HG02870 (cell line): Measurements from ENCODE around the gene CNTN4.

Experiments
- ATAC-seq: cut with Tn5 transposase; IDR thresholded peaks from one replicate; pipeline ENCODE4 v1.9.1; 2021; ENCODE audit warnings: mild to moderate bottlenecking, moderate library complexity; ENCODE audit not compliant: unreplicated experiment

The CNTN4 gene

DNA sequence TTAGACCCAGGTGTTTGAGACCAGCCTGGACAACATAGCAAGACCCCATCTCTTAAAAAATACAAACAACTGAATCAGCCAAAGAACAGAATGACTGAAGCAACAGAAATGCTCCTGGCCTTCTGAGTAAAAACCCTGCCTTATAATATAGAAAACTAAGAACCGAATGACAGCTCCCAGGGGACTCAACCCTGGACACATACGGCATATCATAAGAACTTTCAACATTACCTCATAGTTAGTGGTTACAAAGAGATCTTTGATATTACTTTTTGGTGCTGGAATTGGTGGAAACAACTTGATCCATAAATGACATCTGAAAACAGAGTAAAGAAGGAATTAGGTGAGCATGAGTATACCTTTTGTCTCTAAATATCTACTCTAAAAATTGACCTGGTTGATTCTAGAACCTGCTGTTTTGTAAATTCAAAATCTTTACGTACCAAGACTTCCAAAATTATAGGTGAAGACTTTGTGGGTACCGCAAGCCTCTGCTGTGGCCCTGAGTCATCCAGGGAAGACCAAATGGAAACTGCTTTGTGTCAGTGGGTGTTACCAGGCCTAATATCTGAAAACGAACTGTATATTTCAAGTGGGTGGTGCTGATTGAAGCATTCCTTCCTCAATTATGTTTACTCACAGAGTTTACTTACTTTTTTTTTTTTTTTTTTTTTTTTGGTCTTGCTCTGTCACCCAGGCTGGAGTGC lies 976.0 kb downstream of the CNTN4 start:
- ATAC-seq = peak; percentile 80

DNA sequence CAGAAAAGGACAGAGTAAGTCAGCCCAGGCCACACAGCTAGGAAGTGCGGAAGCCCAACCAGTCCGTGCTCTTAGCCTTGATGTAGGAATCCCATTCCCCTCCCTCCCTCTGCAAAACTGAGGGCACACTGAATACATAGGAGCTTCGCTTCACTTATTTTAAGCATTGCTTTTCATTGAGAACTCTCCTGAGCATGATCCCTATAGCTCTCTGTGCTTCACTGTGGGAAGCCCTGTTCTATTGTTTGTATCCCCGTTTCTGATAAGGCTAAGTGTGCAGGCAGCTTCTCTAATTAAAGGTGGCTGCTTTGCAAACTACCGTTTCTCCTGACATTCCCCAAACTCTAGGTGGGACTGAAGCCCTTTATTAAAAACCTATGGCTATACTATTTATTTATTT lies 981.6 kb downstream of the CNTN4 start:
- ATAC-seq = no peak

DNA sequence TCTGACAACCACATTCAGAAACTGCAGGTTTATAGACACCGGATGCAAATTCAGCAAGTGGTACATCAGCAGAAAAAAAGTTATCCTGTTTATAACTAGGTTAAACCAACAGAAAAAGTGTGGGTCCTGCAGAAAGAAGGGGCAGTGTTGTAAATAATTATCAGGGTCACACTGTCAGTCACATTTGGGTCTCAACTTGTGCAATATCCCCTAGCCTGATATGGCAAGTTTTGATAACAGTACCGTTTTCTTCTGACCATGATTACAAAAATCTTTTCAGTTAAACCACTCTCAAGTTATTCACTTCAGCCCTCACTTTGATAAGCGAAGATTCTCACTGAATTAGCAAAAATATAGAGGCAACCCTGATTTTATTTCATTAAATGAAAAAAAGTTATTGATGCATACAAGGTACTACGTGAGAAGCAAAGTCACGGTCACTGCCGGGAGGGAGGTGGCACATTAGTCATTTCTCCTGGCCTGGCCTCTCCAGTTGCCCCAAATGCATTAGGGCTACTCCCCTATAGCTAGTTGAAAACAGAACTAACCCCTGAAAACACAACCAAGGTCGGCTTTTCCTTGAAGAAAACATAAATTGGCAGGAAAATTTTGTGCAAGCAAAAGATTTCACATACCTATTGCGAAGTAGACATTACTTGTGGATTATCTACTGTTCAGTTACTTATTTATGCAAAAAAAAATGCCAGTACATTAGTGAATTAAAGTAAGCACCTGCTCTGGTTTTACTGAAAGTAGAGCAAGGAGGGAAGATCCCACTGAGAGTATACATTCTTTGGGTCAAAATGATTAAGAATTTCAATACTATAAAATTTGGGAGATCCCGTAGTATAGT lies 982.9 kb downstream of the CNTN4 start:
- peak; percentile 38 for ATAC-seq

DNA sequence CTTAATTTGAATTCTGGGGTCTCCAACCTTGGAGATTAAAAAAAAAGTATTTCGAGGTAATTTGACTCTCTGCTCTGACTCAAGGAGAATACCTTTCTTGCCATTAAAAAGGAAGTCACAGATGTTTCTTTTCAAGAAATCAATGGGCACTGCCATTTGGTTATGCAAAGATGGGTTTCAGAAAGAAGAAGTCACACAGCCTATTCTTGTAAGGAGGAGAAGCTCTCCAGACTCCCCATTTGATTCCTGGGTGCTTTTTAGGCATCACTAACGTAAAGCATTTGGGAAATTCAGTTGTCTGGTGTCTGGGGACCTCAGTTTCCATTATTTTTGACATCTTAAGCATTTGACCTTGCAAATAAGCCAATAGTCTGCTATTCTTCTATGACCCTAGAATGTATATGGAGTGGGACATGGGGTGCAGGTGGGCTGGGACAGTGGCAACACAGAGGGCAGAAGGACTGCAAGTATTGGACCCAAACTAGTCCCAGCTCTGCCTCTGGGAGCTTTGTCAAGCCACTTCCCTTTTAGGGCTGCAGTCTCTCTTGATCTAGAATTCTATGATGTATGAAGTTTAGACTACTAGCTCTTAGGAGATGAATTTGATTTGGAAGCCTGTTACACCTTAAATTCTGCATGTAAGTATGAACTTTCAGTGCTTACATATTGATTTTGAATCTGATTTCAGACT lies 983.7 kb downstream of the CNTN4 start:
- ATAC-seq = peak; percentile 70

DNA sequence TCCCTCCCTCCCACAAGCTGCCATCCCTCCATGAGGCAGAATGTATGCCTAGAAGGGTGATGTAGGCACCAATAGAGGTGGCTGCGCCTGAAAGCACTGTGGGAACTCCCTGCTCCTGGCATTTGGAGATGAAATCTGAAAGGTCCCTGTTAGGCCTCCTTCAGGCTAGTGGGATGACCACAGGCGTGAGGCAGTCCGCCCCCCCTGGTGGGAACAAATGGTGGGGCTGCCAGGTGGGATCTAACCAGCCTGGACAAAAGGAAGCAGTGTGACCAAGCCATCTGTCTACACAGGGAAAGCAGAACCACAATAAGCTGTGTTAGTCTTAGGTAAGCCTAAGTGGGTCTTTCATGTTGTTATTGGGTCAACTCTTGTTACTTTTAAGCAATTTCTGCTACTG lies 986.2 kb downstream of the CNTN4 start:
- ATAC-seq = no peak

DNA sequence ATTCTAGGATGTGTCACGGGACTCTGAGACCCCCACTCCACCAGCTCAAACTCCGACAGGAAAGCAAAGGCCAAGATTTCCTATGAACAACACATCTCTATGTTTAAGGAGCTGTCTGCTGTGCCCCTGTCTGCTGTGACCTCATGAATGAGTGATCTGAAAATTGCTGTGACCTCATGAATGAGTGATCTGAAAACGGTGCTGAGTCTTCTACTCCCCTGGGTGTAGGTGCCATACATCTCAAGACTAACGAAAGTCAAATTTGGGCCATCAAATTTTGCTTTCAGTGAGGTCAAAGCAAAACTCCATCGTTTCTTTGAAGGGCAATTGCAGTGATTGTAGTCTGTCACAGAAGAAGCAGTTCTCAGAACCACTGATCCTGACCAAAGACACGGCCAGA lies 987.1 kb downstream of the CNTN4 start:
- no peak for ATAC-seq

DNA sequence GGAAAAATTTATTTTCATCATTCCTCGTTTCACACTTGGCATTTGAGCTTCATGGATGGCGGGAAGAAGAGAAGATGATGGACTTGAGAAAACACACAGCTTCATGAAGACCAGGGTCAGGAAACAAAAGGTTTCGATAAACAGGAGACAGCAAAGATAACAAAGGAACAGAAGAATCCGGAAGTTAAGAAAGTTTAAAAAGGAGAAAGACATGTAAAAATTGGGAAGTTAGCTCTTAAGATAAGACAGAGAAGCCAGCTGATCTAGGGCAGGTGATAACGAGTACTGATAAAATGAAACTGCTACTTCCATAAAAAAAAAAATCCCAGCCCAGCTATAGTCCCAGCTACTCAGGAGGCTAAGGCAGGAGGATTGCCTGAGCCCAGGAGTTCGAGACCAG lies 987.6 kb downstream of the CNTN4 start:
- ATAC-seq = no peak

DNA sequence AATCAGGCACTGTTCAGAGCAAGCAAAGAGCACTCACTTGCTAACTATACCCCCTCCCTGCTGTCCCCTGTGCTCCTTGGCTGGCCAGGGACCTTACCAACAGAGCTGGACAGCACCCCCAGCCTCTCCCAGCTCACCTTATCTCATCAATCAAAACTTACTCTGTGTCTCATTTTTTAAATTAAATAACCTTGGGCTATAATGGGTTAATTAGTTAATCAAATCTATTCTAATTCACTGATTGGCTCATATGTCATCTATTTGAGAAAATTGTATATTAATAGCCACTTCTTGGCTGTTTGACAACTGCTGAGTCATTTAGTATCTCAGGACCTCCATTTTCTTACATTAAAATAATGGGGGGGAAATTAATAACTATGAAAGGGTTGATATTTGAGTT lies 988.6 kb downstream of the CNTN4 start:
- no peak for ATAC-seq

DNA sequence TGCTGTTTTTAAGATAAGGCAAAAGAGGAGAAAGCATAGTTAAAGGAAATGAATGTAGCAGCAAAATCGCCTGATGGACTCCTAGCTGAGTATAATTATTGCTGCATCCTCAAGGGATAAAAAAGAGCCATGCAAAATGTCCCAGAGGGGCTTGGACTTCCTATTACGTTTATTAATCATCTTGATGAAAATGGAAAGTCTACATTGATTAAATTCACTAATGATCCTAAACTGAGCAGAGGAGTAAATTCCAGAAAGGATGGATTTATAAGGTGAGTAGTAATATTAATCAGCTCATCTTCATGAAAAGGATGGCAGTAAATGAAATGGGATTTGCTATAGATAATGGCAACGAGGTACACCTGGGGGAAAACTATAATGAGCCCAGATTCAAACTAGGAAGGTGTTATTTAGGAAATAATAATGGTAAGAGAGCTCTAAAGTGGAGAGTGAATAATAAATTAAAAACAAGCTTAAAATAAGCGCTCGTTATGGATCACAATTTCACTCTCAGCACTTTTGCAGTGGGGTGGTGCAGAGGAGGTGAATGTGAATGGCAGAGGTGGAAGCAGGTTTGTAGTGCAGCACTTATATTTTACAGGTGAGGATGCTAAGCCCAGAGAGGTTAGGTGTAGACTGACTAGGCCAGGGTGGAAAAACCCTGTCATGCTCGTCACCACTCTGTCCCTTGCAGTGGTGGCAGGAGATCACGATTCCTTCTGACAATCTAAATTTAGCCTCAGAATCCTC lies 989.2 kb downstream of the CNTN4 start:
- no peak for ATAC-seq

DNA sequence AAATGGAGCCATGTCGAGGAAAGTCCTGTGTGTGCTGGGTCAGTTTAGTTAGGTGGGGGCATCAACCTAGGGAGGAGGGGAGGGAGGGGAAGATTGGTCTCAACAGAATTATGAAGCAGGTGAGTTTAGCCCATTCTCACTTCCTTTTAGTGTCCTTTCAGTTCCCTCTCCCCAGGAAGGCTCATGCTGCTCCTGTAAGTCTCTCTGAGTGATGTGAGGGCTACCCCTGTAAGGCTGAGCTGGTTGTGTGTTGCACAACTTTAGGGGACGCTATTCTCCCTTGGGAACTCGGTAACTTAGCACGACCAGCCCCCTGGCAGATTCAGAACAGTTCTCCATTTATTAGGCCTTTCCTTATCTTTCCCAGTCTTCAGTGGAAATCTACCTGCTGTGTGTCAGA lies 990.4 kb downstream of the CNTN4 start:
- ATAC-seq = peak; percentile 97

DNA sequence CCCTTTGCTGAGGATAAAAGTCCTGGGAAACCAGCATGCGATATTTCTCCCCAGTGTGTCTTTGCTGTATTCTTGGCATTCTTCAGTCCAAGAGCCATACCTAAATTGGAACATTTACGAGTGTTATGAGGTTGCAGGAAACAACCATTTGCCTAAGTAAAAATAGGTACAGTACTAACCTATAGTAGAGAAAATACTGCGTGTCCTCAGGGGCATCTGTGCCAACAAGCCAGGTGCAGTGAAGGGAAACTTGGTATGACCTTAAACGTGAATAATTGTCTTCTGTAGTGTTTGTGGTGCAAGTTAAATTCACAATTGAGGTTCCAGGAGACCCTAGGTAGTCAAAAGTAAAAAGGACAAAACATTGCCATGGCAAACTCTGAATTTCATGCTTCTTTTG lies 999.3 kb downstream of the CNTN4 start:
- ATAC-seq = no peak

DNA sequence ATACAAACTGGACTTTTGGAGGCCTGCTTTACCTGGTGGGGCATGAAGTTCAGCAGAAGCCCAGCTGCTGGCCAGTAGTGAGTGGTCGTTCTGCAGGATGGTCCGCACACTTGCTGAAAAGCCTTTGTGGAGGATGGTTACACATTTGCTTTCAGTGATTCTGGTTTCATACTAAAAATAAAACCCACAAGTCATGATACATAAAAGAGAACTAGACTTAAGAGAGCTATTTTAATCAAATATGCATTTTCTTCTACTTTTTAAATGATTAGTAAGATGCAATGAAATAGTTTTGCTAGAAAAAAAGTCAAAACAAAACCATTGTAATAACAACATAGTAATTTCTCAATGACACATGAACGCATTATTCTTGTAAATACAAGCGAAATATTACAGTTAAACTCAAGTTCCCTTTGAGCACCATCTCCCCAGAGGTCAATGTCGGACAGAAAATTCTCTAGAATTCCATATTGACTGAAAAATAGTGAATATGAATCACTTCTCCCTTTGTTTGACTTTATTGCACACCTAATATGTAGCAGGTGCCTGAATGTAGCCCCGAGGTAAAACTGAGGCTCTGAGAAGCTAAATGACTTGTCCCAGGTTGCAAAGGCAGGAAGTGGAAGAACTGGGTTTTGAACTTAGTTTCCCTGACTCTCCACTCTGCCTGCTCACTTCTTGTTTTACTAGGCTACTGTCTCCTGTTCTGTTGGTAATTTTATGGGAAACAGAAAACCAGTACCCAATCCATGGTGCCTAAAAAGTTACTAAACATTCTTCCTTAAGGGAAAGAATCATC lies 1003.2 kb downstream of the CNTN4 start:
- peak; percentile 72 for ATAC-seq

DNA sequence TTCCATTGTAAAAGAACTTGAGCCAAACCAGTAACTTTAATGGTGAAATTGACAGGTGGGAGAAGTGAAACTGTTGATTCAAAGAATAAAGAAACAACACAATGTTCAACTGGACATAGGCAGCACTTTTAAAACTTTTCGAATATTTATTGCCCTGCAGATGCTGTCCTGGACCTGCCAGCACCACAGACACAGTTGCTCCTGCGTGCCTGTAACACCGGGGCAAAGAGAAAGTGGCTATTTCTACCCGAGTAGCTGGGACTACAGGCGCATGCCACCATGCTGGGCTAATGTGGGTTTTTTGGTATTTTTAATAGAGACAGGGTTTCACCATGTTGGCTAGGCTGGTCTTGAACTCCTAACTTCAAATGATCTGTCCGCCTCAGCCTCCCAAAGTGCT lies 1004.1 kb downstream of the CNTN4 start:
- no peak for ATAC-seq

DNA sequence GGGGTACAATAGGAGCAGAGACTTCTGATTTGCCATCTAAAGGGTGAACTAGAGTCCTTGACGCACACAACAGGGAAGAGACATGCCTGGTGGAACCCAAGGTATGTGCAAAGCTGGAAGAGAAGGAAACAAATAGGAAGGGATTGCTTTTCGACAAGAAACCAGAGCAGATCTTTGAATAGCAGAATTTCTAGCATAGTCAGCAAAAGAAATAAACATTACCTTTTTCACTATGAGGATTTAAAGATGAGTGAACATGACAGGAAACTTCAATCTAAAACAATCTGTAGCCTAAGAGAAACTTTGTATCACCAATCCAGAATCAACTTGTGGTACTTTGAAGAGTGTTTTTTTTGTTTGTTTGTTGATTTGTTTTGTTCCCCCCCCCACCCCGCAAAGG lies 1006.6 kb downstream of the CNTN4 start:
- ATAC-seq = no peak

DNA sequence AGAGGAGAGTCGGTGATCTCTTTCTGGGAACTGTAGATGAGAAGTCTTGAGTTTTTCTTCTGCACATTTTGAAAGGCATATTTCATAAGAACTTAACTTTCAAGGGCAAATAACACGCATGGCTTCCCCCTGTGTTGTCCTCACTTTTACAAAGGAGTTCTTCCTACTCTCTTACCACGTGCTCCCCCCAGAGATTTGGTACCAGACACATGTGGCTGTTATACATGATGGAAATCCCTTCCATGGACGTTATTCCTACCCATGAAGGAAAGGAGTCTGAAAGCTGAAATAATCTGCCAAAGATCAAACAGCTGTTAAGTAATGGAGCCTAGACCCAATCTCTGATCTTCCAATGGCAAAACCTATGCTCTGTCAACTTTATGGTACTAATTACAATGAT lies 1007.1 kb downstream of the CNTN4 start:
- ATAC-seq = no peak

DNA sequence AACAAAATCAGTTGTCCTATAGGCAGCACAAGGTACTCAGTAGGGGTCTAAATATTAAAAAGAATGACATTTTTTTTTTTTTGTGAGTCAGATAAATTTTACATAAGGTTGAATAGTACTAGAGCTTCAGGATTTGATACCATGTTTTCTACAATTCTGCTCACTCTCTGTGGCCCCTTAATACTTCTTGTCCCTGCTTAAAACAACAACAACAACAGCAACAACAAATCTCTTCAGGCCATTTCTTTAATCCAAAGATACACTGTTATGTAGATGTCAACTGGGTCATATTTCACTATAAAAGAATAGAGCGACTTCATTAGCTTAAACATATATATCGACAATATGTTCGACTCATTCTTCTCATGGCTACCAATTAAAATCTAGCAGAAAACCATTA lies 1008.5 kb downstream of the CNTN4 start:
- ATAC-seq = no peak
